ENCODE measurements around the gene PCSK4.

GRCh38 chr19:1438035-1438932, 51.9 kb downstream of the PCSK4 start, which contains the start of gene RPS15:
- TF ChIP-seq GABPB1 (CRISPR knock-in tag; IDR thresholded peaks at IDR 0.05) (peak; percentile 99), CTCF (CRISPR knock-in tag; IDR thresholded peaks at IDR 0.05) (peak; percentile 99), ZNF44 (CRISPR knock-in tag; IDR thresholded peaks at IDR 0.05) (no peak; the same call in 1 of the 2 replicates), YY1 (IDR thresholded peaks at IDR 0.05; ENCODE audit: insufficient read depth, insufficient replicate concordance, low read depth, low read length) (peak; percentile 89), POLR2A (IDR thresholded peaks at IDR 0.05; ENCODE audit: insufficient read depth in 1 of 2, low read depth in 2 of 2, low read length in 2 of 2) (peak; percentile 99), NCOA1 (CRISPR knock-in tag; IDR thresholded peaks at IDR 0.05) (no peak), NFE2L1 (CRISPR knock-in tag; IDR thresholded peaks at IDR 0.05; ENCODE audit: borderline replicate concordance) (peak; percentile 67; the same call in 1 of the 2 replicates), MEIS1 (CRISPR knock-in tag; IDR thresholded peaks at IDR 0.05; ENCODE audit: borderline replicate concordance) (peak; percentile 49)

Measured in HepG2 (cell line).